Measurements from ENCODE around the gene HLA-DPA1. TPM values are rescaled to one million over a fixed set of nuclear protein-coding genes. Genes with fewer than 3 reads are reported as not detected.

The HLA-DPA1 gene
- total RNA-seq, 1 experiment from 2014 or later = not detected

DNA sequence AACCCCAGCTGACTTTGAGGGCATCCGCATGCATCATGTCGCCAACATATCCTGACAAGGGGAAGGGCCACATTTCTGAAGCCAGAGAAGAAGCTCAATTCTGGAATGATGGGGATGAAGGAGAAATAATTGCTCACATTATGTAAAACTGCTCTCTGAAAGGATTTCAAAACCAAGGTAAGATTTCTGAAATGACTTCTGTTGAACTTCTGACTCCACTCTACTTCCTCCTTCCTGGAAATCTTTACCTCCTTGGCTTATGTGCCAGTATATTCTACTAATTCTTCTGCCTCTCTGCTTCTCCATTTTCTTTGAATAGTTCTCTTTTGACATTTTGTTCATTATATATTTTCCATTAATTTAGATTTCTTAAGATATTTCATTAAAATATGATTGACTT, 34.2 kb upstream of the HLA-DPA1 start:
- ChIA-PET POLR2A (no interaction called here), CTCF (no interaction called here)
- Mint-ChIP-seq H3K4me3 (ENCODE audit: unreplicated experiment) (no peak overlapping the region), H3K36me3 (ENCODE audit: insufficient read depth, unreplicated experiment) (no peaks in the 10 kb centered on the region), H3K4me1 (ENCODE audit: insufficient read depth, unreplicated experiment) (no peaks in the 10 kb centered on the region), H3K27ac (ENCODE audit: low read depth, unreplicated experiment) (no peak overlapping the region), H3K27me3 (ENCODE audit: insufficient read depth, unreplicated experiment) (peaks cover 92% of the 10 kb centered on the region), H3K9me3 (ENCODE audit: unreplicated experiment) (peaks cover 10% of the 10 kb centered on the region)
- no TSS peak for BruUV-seq (replicated peaks)
- TF ChIP-seq, protein P1, sequence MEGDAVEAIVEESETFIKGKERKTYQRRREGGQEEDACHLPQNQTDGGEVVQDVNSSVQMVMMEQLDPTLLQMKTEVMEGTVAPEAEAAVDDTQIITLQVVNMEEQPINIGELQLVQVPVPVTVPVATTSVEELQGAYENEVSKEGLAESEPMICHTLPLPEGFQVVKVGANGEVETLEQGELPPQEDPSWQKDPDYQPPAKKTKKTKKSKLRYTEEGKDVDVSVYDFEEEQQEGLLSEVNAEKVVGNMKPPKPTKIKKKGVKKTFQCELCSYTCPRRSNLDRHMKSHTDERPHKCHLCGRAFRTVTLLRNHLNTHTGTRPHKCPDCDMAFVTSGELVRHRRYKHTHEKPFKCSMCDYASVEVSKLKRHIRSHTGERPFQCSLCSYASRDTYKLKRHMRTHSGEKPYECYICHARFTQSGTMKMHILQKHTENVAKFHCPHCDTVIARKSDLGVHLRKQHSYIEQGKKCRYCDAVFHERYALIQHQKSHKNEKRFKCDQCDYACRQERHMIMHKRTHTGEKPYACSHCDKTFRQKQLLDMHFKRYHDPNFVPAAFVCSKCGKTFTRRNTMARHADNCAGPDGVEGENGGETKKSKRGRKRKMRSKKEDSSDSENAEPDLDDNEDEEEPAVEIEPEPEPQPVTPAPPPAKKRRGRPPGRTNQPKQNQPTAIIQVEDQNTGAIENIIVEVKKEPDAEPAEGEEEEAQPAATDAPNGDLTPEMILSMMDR (IDR thresholded peaks at IDR 0.05; ENCODE audit: unreplicated experiment) = no peak
- intact Hi-C loops (cut with micrococcal nuclease) = no loop called here
- DNase-seq (ENCODE audit: unreplicated experiment) = no peak

DNA sequence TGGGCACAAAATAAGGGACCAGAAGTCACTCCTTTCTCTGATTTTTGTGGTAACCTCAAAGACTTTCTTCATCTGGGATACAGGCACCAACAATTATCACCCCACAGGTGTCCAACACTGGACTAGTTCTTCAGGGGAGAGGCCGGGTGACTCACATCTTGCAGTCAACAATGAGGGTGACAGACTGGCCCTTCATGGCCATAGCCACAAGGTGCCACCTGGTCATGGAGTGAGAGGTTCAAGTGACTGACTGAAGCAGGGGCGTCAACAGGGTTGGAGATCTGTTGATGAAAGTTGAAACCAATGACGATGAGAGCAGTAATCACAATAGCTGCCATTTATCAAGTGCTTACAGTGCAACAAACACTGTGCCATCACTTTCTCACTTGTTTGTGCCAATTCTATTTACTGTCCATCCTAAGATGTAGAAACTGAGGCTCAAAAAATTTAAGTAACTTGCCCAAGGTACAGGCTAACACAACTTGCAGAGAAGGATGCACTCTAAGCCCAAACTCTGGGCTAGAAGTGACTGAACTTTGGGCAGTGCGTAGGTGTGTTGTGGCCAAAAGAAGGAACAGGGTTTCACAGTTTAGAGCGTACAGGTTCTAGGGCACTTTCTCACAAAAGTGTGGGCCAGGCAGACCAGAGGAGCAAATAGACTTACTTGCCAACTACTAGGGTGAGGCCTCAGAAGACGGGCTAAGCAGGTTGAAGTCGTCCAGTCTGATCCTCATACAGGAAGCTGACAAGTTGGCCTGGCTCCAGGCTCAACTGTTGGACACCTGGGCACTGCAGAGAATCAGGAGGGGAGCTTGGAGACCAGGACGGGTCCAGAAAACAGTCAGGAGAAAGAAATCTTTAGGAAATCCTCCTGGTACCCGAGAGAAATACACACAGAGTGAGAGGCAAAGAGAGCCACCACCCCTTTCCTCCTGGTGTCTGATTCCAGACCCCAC, 32.7 kb upstream of the HLA-DPA1 start:
- DNase-seq (ENCODE audit: unreplicated experiment) = no peak
- TF ChIP-seq, protein P1 (IDR thresholded peaks at IDR 0.05; ENCODE audit: unreplicated experiment) = no peak
- no peak overlapping the region for H3K4me3 Mint-ChIP-seq (ENCODE audit: unreplicated experiment)
- intact Hi-C loops (cut with micrococcal nuclease) = no loop called here
- CTCF ChIA-PET = no interaction called here
- POLR2A ChIA-PET = no interaction called here
- BruUV-seq (replicated peaks) = no TSS peak
- H3K27ac Mint-ChIP-seq (ENCODE audit: low read depth, unreplicated experiment) = no peak overlapping the region
- H3K9me3 Mint-ChIP-seq (ENCODE audit: unreplicated experiment) = peaks cover 10% of the 10 kb centered on the region
- H3K27me3 Mint-ChIP-seq (ENCODE audit: insufficient read depth, unreplicated experiment) = peaks cover 94% of the 10 kb centered on the region
- H3K36me3 Mint-ChIP-seq (ENCODE audit: insufficient read depth, unreplicated experiment) = no peaks in the 10 kb centered on the region
- H3K4me1 Mint-ChIP-seq (ENCODE audit: insufficient read depth, unreplicated experiment) = no peaks in the 10 kb centered on the region

DNA sequence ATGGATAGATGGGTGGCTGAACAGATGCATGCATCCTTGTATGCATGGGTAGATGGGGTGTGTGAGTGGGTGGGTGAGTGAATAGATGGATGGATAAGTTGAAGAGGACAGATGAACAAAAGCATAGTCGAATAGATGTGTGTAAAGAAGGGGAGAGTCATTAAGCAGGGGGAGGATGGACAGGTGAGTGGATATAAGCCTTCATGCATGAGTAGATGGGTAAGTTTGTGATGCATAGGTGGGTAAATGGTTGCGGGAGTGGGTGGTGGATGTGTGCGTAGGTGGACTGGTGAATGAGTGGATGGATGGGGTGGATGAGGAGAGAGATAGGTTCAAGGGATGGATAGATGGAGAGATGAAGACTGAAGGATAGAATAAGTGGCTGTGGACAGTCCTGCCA, 31.9 kb upstream of the HLA-DPA1 start:
- intact Hi-C loops (cut with micrococcal nuclease) = no loop called here
- POLR2A ChIA-PET = no interaction called here
- peaks cover 86% of the 10 kb centered on the region for H3K27me3 Mint-ChIP-seq (ENCODE audit: insufficient read depth, unreplicated experiment)
- H3K4me1 Mint-ChIP-seq (ENCODE audit: insufficient read depth, unreplicated experiment) = no peaks in the 10 kb centered on the region
- TF ChIP-seq, protein P1 (IDR thresholded peaks at IDR 0.05; ENCODE audit: unreplicated experiment) = no peak
- no peak for DNase-seq (ENCODE audit: unreplicated experiment)
- H3K27ac Mint-ChIP-seq (ENCODE audit: low read depth, unreplicated experiment) = no peak overlapping the region
- H3K36me3 Mint-ChIP-seq (ENCODE audit: insufficient read depth, unreplicated experiment) = no peaks in the 10 kb centered on the region
- no TSS peak for BruUV-seq (replicated peaks)
- CTCF ChIA-PET = no interaction called here
- H3K9me3 Mint-ChIP-seq (ENCODE audit: unreplicated experiment) = peaks cover 10% of the 10 kb centered on the region
- H3K4me3 Mint-ChIP-seq (ENCODE audit: unreplicated experiment) = no peak overlapping the region

DNA sequence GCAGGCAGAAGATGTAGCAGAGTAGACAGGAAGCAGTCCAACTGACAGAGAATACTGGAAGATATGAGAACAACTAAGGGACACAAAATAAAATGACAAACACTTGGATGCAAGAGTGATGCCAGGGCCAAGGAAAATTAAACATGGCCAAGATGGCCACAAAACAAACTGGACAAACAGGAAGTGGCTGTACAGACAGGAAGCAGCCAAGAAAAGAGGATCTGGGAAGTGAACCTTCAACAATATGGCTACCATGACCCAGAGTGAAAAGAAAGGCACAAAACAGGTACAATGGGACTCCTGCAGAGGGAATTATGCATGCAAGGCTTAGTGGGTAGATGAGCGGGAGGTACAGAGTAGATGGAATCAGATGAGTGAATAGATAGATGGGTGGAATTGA, 31.4 kb upstream of the HLA-DPA1 start:
- H3K27ac Mint-ChIP-seq (ENCODE audit: low read depth, unreplicated experiment) = no peak overlapping the region
- peaks cover 10% of the 10 kb centered on the region for H3K9me3 Mint-ChIP-seq (ENCODE audit: unreplicated experiment)
- POLR2A ChIA-PET = no interaction called here
- BruUV-seq (replicated peaks) = no TSS peak
- TF ChIP-seq, protein P1 (IDR thresholded peaks at IDR 0.05; ENCODE audit: unreplicated experiment) = no peak
- H3K36me3 Mint-ChIP-seq (ENCODE audit: insufficient read depth, unreplicated experiment) = no peaks in the 10 kb centered on the region
- H3K4me1 Mint-ChIP-seq (ENCODE audit: insufficient read depth, unreplicated experiment) = no peaks in the 10 kb centered on the region
- intact Hi-C loops (cut with micrococcal nuclease) = no loop called here
- H3K27me3 Mint-ChIP-seq (ENCODE audit: insufficient read depth, unreplicated experiment) = peaks cover 86% of the 10 kb centered on the region
- DNase-seq (ENCODE audit: unreplicated experiment) = no peak
- CTCF ChIA-PET = no interaction called here
- H3K4me3 Mint-ChIP-seq (ENCODE audit: unreplicated experiment) = no peak overlapping the region
